ENCODE results near the gene ZNF471.

The ZNF471 gene

GRCh38 chr19:56507446-56508289, at the start of gene ZNF471:
TSS of gene ZNF471 (plus strand) at chr19:56507855. CDS start at chr19:56511572, 3,717 bp downstream.
- peak; percentile 97 for DNase-seq

- no peak for DNase-seq
These were observed 33.3 kb upstream of the ZNF471 start for GRCh38 chr19:56474308-56474707.

- DNase-seq: no peak
These were observed 31.6 kb upstream of the ZNF471 start for GRCh38 chr19:56476093-56476492.

- peak; percentile 0 for DNase-seq
These were observed 30.8 kb upstream of the ZNF471 start, which contains the start of gene ZNF667 for GRCh38 chr19:56476651-56477428. TSS of gene ZNF667 (minus strand) at chr19:56477345. CDS start at chr19:56462370, 14,975 bp downstream.

GRCh38 chr19:56477429-56478338, 30.0 kb upstream of the ZNF471 start:
- peak; percentile 87 for DNase-seq

GRCh38 chr19:56491399-56491798, 16.3 kb upstream of the ZNF471 start:
- DNase-seq: no peak

- DNase-seq: no peak
These were observed 3.1 kb upstream of the ZNF471 start for GRCh38 chr19:56504581-56504980.

GRCh38 chr19:56508290-56508778, 679 bp downstream of the ZNF471 start:
- DNase-seq: no peak

GRCh38 chr19:56525214-56525860, 17.7 kb downstream of the ZNF471 start:
- DNase-seq: no peak

- no peak for DNase-seq
These were observed 29.8 kb downstream of the ZNF471 start for GRCh38 chr19:56537442-56537841.

GRCh38 chr19:56538254-56538760, 30.7 kb downstream of the ZNF471 start:
- DNase-seq: peak; percentile 90

GRCh38 chr19:56538761-56539263, 31.2 kb downstream of the ZNF471 start, which contains the start of gene ZFP28:
TSS of gene ZFP28 (plus strand) at chr19:56538948. CDS start at chr19:56539019, 71 bp downstream.
- peak; percentile 71 for DNase-seq

- DNase-seq: no peak
These were observed 36.1 kb downstream of the ZNF471 start for GRCh38 chr19:56543776-56544175.

GRCh38 chr19:56547535-56547934, 39.9 kb downstream of the ZNF471 start:
- DNase-seq: no peak

- no peak for DNase-seq
These were observed 46.7 kb downstream of the ZNF471 start for GRCh38 chr19:56554272-56554869.

- no peak for DNase-seq
These were observed 55.1 kb downstream of the ZNF471 start for GRCh38 chr19:56562766-56563165.

GRCh38 chr19:56566904-56567273, 59.2 kb downstream of the ZNF471 start:
- no peak for DNase-seq

- peak; percentile 64 for DNase-seq
These were observed 59.8 kb downstream of the ZNF471 start, which contains the start of gene ZNF470 for GRCh38 chr19:56567274-56568120. TSS of gene ZNF470 (plus strand) at chr19:56567468. CDS start at chr19:56570312, 2,844 bp downstream.

GRCh38 chr19:56572589-56572988, 64.9 kb downstream of the ZNF471 start:
- no peak for DNase-seq

GRCh38 chr19:56573914-56574313, 66.3 kb downstream of the ZNF471 start:
- DNase-seq: no peak
